Common myeloid progenitor, CD34-positive (primary cell): ENCODE measurements around the gene CDC14A.
A peak's percentile ranks its signal among the peaks of the same experiment; 100 is the strongest.

Experiments used
- CTCF ChIA-PET: fragments of 350-600 bp; sonication (Branson Sonifier 250); formaldehyde crosslinking; loops from one replicate; lab custom pipeline; 2021; ENCODE audit warnings: antibody characterized with exemption; lab: Charles Lee
- POLR2A ChIA-PET: fragments of 350-600 bp; sonication (Branson Sonifier 250); formaldehyde crosslinking; loops from one replicate; lab custom pipeline; 2021; ENCODE audit warnings: antibody characterized with exemption; lab: Charles Lee
- DNase-seq, 3 donors: peaks; one replicate each; pipeline versions ENCODE4 v3.0.0 to v3.0.0-alpha.2; 2013
- H3K27ac ChIP-seq, 2 experiments: 1 replicate in 1 of 2; 2 replicates in 1 of 2; pipeline ENCODE4 v1.7.0; 2013; ENCODE audit warnings: inconsistent platforms in 2 of 2, low read length in 2 of 2, mild to moderate bottlenecking in 2 of 2, low read depth in 1 of 2, moderate library complexity in 1 of 2; ENCODE audit not compliant: severe bottlenecking in 2 of 2, insufficient read depth in 1 of 2, poor library complexity in 1 of 2
- H3K27me3 ChIP-seq, 5 experiments: replicated peaks in 2 of 5; 1 replicate in 3 of 5; 2 replicates in 2 of 5; pipeline versions ENCODE4 v1.6.1 to v1.7.0; 2013; ENCODE audit warnings: low read length in 4 of 5, mild to moderate bottlenecking in 2 of 5, moderate library complexity in 2 of 5, inconsistent platforms in 1 of 5; ENCODE audit not compliant: insufficient read depth in 5 of 5, control insufficient read depth in 4 of 5
- H3K36me3 ChIP-seq, 4 experiments: 1 replicate in 2 of 4; 2 replicates in 2 of 4; pipeline versions ENCODE4 v1.6.1 to v1.7.0; 2013; ENCODE audit warnings: low read length in 3 of 4, control low read depth in 1 of 4, mild to moderate bottlenecking in 1 of 4; ENCODE audit not compliant: control insufficient read depth in 4 of 4, insufficient read depth in 4 of 4
- H3K4me1 ChIP-seq, 4 experiments: 1 replicate in 3 of 4; 2 replicates in 1 of 4; pipeline versions ENCODE4 v1.6.1 to v1.7.1; 2013; ENCODE audit warnings: low read length in 3 of 4, mild to moderate bottlenecking in 3 of 4, control low read depth in 1 of 4, inconsistent platforms in 1 of 4, moderate library complexity in 1 of 4; ENCODE audit not compliant: control insufficient read depth in 4 of 4, insufficient read depth in 4 of 4; ENCODE audit errors: control extremely low read depth in 1 of 4
- H3K4me3 ChIP-seq, 7 experiments: 1 replicate in 4 of 7; 2 replicates in 3 of 7; pipeline versions ENCODE4 v1.5.1 to v1.7.0; 2013; ENCODE audit warnings: mild to moderate bottlenecking in 7 of 7, low read length in 6 of 7, moderate library complexity in 6 of 7, inconsistent platforms in 2 of 7, low read depth in 2 of 7, control low read depth in 1 of 7; ENCODE audit not compliant: insufficient read depth in 4 of 7, control insufficient read depth in 1 of 7; ENCODE audit errors: extremely low read depth in 1 of 7
- H3K9me3 ChIP-seq, 5 experiments: 1 replicate in 4 of 5; 2 replicates in 1 of 5; pipeline versions ENCODE4 v1.6.1 to v1.7.1; 2013; ENCODE audit warnings: low read length in 4 of 5, mild to moderate bottlenecking in 2 of 5, inconsistent platforms in 1 of 5, low read depth in 1 of 5, moderate library complexity in 1 of 5; ENCODE audit not compliant: control insufficient read depth in 4 of 5, insufficient read depth in 2 of 5; ENCODE audit errors: control extremely low read depth in 1 of 5
- WGBS: methylation state at CpG from one replicate; pipeline ENCODE4 v1.1.5; 2013; ENCODE audit not compliant: insufficient coverage; 5-methylcytosine and 5-hydroxymethylcytosine counted together

Gene CDC14A

DNA sequence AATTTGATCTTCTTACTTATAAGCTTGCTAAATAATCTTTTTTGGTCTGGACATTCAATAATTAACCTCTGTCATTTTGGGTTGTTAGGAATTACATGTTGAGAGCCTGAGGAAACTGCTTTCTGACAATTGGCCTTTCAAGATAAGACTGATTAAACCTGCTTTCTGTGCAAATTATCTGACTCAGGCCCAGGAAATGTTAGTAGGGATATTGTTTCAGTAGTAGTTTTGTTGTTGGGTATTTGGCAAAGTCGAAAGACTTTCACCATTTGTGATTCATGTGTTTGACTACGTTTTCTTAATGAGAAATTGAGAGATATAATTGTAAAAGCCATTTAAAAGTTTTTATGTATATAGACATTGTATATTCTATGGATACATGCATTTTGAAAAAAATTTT is 104.6 kb downstream of the CDC14A start:
- Histone ChIP-seq H3K27me3 (no peaks in the 10 kb centered on the region), H3K4me1 (peaks cover 0 to 6% (median 4%) of the 10 kb centered on the region in 4 experiments), H3K9me3 (no peaks in the 10 kb centered on the region), H3K27ac (no peak overlapping the region), H3K36me3 (peaks cover 2 to 10% (median 4%) of the 10 kb centered on the region in 4 experiments), H3K4me3 (no peak overlapping the region)
- no peak for DNase-seq
- ChIA-PET CTCF (interaction anchor here (0.9 to 4.7 kb wide), 10 partner anchors 9 to 412 kb away, joined by 3 to 44 read pairs (median 4); partner anchors contain the start of gene DBT), POLR2A (no interaction called here)
- no CpG with 5 or more reads among the region's 2 CpGs for WGBS

DNA sequence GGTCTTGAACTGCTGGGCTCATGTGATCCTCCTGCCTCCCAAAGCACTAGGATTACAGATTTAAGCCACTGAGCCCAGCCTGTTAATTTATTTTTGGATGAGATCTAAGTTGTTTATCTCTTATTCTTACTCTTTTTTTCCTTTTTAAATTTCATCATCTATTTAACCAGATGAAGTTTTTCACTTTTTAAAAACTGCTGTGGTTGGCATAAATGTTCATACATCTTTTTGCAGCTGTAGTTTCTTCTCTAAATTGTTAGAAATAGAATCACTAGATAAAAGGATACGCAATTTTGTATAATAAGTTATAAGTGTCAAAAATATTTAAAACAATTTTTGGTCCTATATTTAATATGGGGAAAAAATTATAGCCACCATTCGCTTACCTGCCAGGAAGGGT is 105.4 kb downstream of the CDC14A start:
- WGBS, result no CpG with 5 or more reads among the region's 2 CpGs
- peaks cover 0 to 6% (median 4%) of the 10 kb centered on the region in 4 experiments for H3K4me1 ChIP-seq
- no peaks in the 10 kb centered on the region for H3K9me3 ChIP-seq
- H3K36me3 ChIP-seq, result peaks cover 3 to 12% (median 5%) of the 10 kb centered on the region in 4 experiments
- ChIA-PET CTCF (interaction anchor here (1.0 to 5.2 kb wide), 9 partner anchors 10 to 410 kb away, joined by 3 to 71 read pairs (median 3); no protein-coding TSS in a partner anchor), POLR2A (no interaction called here)
- no peak overlapping the region for H3K4me3 ChIP-seq
- H3K27ac ChIP-seq, result no peak overlapping the region
- H3K27me3 ChIP-seq, result no peaks in the 10 kb centered on the region
- no peak for DNase-seq

DNA sequence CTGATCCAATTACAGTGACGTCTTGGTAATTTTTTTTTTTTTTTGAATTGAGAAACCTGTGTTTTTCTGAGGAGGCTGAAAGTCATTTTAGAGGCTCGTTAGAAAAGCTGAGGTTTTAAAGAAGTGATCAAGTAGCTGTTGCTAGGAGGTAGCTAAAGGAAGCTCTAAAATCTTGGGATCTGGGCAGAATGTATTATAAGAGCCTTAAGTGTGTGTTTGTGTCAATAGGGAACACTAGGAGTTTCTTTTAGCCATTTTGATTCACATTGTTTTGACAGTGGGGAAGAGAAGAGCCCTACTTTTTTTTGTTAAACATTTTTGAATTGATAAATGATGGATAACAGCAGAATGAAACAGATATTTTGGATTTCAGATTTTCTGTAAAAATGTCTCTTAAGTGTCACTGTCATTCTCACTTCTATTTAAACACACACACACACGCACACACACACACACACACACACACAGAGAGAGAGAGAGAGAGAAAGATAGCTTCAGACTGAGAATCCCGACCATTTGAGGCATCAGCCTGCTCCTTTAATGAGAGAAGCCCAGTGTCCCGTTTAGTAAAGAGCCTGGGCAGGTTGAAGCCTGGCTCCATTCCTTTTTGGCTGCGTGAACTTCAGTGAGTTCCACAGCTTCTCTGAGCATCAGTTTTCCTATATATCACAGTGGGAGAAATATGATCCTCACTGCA is 106.5 kb downstream of the CDC14A start:
- H3K27ac ChIP-seq, result no peak overlapping the region
- no peaks in the 10 kb centered on the region for H3K9me3 ChIP-seq
- H3K4me3 ChIP-seq, result no peak overlapping the region
- H3K4me1 ChIP-seq, result peaks cover 0 to 14% (median 8%) of the 10 kb centered on the region in 4 experiments
- no peak for DNase-seq
- POLR2A ChIA-PET, result interaction anchor here (0.5 kb wide), 1 partner anchor 77 kb away, joined by 3 read pairs; no protein-coding TSS in a partner anchor
- peaks cover 5 to 18% (median 8%) of the 10 kb centered on the region in 4 experiments for H3K36me3 ChIP-seq
- 90% methylated on average over 2 of the region's 6 CpGs for WGBS
- H3K27me3 ChIP-seq, result no peaks in the 10 kb centered on the region
- CTCF ChIA-PET, result interaction anchor here (0.6 to 5.2 kb wide), 35 partner anchors 8 to 854 kb away, joined by 3 to 71 read pairs (median 3); partner anchors contain the start of genes CDC14A and RTCA

DNA sequence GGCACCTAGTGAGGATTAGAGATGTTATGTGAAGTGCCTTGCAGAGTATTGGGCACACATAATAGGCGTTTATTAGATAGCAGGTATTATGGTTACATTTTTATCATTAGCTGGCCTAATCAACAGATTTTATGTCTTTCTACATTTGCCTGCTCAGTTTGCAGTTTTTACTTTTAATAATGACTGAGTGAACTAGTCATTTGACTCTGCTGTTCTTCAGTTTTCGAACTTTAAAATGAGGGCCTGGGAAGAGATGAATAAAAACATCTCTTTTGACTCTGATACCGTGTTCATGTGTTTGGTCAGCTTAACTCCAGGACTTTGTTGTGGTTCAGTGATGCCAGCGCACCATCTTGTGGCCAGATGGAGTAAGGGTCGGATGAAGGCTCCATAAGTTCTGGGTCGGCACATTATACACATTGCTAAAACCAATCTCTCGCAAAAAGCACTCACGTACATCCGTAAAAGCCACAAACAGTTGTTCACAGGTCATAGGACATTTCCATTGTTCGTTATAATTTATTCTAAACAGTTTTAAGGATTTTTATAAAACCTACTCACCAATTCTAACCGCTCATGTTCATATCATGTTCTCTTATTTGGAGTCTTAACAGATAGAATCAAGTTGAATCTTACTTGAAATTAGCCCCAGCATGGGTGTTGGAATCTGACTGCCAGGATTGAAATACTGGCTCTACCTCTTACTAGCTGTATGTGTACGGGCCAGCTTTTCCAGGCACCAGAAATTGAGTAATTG is 107.2 kb downstream of the CDC14A start:
- Histone ChIP-seq H3K27me3 (no peaks in the 10 kb centered on the region), H3K4me1 (peaks cover 3 to 21% (median 14%) of the 10 kb centered on the region in 4 experiments), H3K9me3 (no peaks in the 10 kb centered on the region), H3K36me3 (peaks cover 5 to 18% (median 8%) of the 10 kb centered on the region in 4 experiments), H3K27ac (no peak overlapping the region), H3K4me3 (no peak overlapping the region)
- 31% methylated on average over 8 of the region's 12 CpGs for WGBS
- CTCF ChIA-PET, result interaction anchor here (0.7 to 5.2 kb wide), 35 partner anchors 9 to 1323 kb away, joined by 3 to 71 read pairs (median 3); partner anchors contain the start of genes CDC14A, RTCA and TRMT13
- POLR2A ChIA-PET, result interaction anchor here (0.5 kb wide), 1 partner anchor 78 kb away, joined by 3 read pairs; no protein-coding TSS in a partner anchor
- DNase-seq, result peak; percentile 82 to 88 (median 83)

DNA sequence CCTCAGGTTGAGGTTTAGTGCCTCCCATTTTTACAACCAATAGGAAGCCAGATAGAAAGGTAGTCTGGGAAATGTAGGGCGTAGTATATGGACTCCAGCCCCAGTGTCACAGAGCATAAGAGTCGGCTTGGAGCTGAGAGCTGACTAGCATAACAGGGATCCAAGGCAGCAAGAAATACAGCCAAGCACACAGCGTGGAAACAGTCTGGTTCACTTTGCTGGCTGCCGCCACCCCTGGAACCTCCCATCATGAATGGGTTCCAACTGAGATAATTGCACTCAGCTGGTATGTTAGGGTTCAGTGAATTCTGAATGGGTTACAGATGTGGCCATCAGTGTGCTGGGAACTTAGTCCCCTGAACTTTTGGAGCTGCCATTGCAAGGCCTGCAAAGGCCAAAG is 108.9 kb downstream of the CDC14A start:
- 100% methylated on average over 4 of the region's 4 CpGs for WGBS
- no peak overlapping the region for H3K27ac ChIP-seq
- H3K36me3 ChIP-seq, result peaks cover 3 to 20% (median 8%) of the 10 kb centered on the region in 4 experiments
- ChIA-PET CTCF (interaction anchor here (0.7 to 5.2 kb wide), 21 partner anchors 8 to 634 kb away, joined by 3 to 71 read pairs (median 4); partner anchors contain the start of genes CDC14A and GPR88), POLR2A (no interaction called here)
- no peak for DNase-seq
- no peaks in the 10 kb centered on the region for H3K27me3 ChIP-seq
- H3K9me3 ChIP-seq, result no peaks in the 10 kb centered on the region
- peaks cover 3 to 22% (median 14%) of the 10 kb centered on the region in 4 experiments for H3K4me1 ChIP-seq
- no peak overlapping the region for H3K4me3 ChIP-seq

DNA sequence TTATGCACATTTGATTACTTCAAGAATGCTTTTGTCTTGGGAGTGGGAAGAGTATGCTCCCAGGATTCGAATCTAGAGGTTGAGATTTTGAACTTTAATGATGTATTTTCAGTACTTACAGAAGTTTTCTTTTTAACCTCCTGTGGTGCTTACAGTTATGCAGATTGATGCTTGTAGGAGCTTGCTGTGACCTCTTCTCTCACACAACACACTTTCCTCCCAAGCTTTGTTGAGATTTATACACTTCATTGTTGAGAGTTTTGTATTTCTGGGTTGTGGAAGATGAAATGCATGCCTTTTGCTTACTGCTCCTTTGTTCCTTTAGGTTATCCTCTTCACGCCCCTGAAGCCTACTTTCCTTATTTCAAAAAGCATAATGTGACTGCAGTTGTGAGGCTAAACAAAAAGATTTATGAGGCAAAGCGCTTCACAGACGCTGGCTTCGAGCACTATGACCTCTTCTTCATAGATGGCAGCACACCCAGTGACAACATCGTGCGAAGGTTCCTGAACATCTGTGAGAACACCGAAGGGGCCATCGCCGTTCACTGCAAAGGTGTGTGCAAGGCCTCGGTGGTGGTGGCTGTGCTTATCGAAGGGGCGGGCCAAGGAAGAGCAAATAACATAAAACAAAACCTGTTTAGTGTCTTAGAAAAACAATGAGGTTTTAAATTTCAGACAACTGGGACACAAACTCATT is 110.2 kb downstream of the CDC14A start:
- Histone ChIP-seq H3K4me1 (peaks cover 3 to 23% (median 14%) of the 10 kb centered on the region in 4 experiments), H3K27ac (no peak overlapping the region), H3K9me3 (no peaks in the 10 kb centered on the region), H3K27me3 (no peaks in the 10 kb centered on the region), H3K4me3 (no peak overlapping the region), H3K36me3 (peaks cover 3 to 18% (median 8%) of the 10 kb centered on the region in 4 experiments)
- no peak for DNase-seq
- CTCF ChIA-PET, result interaction anchor here (0.8 to 5.2 kb wide), 6 partner anchors 34 to 412 kb away, joined by 3 to 71 read pairs (median 5); no protein-coding TSS in a partner anchor
- WGBS, result 96% methylated on average over 7 of the region's 13 CpGs
- POLR2A ChIA-PET, result no interaction called here
